ENCODE measurements around the gene SUPT6H. TPM values are rescaled to one million over a fixed set of nuclear protein-coding genes. Genes with fewer than 3 reads are reported as not detected.

Gene SUPT6H
- total and polyA plus RNA-seq, 2 donors (not counting 3 experiments of a cell fraction or from before 2014, with no cell fraction given), result 33.9 to 79.2 TPM

DNA sequence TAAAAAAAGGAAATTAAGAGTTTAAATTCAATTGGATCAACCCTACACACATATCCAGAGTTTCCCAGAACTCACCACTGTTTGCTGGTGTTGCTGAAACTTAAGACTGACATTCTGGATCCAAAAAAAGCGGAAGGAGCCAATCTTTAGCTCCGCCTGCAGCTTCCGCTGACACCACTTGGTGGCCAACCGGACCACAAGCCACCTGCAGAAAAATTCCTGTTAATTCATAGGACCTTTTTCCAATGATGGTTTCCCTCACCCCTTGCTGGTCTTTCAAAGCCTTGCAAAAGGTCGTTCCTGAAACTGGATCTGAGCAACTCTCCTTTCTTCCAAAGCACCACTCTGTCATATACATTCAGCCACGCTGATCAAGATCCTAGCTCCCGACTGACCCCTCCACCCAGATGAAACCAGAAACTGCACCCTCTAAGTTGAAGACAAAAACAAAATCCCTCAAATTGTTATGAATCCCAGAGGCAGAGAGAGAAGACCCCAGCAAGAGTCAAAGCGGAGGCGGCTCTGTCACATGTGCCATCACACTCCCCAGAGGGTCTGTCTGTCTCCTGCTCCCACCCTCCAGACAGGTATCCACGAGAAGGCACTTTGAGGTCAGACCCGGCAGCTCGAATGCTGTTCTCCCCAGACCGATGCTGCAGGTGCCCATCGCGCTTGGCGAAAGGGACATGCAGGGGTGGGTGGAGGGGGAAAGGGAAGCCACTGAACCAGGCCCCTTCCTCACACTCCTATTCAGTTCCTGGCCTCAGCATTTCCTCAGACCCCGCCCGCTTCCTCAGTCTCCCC, 17.8 kb upstream of the SUPT6H start:
- ChIA-PET POLR2A (interaction anchor here (0.5 kb wide), 1 partner anchor 101 kb away, joined by 7 read pairs; no protein-coding TSS in a partner anchor), CTCF (interaction anchor here (0.6 to 2.2 kb wide), 9 partner anchors 8 to 83 kb away, joined by 3 to 13 read pairs (median 3); partner anchors contain the start of genes SDF2 and SUPT6H)
- Histone ChIP-seq H3K4me1 (ENCODE audit: control insufficient read depth, extremely low read depth, insufficient read depth, low read length) (peaks cover 23% of the 10 kb centered on the region), H2AFZ (ENCODE audit: low read depth, low read length) (peak overlapping the region; percentile 67), H3K9me3 (replicated peaks; ENCODE audit: control insufficient read depth, insufficient read depth, low read length) (no peaks in the 10 kb centered on the region), H3K27ac (ENCODE audit: insufficient read depth, low read depth, low read length) (no peak overlapping the region), H3K4me3 (replicated peaks in 1 of 3; ENCODE audit: insufficient read depth in 1 of 3, low read depth in 1 of 3, low read length in 3 of 3) (peak overlapping the region; percentile 54 to 77 (median 71)), H4K20me1 (replicated peaks; ENCODE audit: control insufficient read depth, extremely low read depth, insufficient read depth, low read length) (no peaks in the 10 kb centered on the region), H3K36me3 (ENCODE audit: control insufficient read depth in 2 of 2, extremely low read depth in 1 of 2, insufficient read depth in 2 of 2, low read length in 2 of 2) (peaks cover 29% of the 10 kb centered on the region in 2 experiments), H3K4me2 (ENCODE audit: insufficient read depth, low read length) (peak overlapping the region; percentile 84), H3K9me1 (replicated peaks; ENCODE audit: control insufficient read depth, extremely low read depth, insufficient read depth, low read length) (no peaks in the 10 kb centered on the region), H3K79me2 (ENCODE audit: control insufficient read depth, insufficient read depth, low read length) (peaks cover 25% of the 10 kb centered on the region), H3K27me3 (ENCODE audit: control insufficient read depth in 2 of 2, insufficient read depth in 2 of 2, low read length in 2 of 2) (no peaks in the 10 kb centered on the region), H3K9ac (replicated peaks; ENCODE audit: extremely low read depth, insufficient read depth, low read length) (peak overlapping the region; percentile 64)
- dilution Hi-C loops (cut with MboI; ENCODE audit: extremely low pct_ligation_motif_present, low sequenced_read_pairs), result no loop called here
- TF ChIP-seq, protein P1, sequence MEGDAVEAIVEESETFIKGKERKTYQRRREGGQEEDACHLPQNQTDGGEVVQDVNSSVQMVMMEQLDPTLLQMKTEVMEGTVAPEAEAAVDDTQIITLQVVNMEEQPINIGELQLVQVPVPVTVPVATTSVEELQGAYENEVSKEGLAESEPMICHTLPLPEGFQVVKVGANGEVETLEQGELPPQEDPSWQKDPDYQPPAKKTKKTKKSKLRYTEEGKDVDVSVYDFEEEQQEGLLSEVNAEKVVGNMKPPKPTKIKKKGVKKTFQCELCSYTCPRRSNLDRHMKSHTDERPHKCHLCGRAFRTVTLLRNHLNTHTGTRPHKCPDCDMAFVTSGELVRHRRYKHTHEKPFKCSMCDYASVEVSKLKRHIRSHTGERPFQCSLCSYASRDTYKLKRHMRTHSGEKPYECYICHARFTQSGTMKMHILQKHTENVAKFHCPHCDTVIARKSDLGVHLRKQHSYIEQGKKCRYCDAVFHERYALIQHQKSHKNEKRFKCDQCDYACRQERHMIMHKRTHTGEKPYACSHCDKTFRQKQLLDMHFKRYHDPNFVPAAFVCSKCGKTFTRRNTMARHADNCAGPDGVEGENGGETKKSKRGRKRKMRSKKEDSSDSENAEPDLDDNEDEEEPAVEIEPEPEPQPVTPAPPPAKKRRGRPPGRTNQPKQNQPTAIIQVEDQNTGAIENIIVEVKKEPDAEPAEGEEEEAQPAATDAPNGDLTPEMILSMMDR (IDR thresholded peaks at IDR 0.05; ENCODE audit: extremely low read depth in 1 of 2, insufficient read depth in 1 of 2, low read depth in 1 of 2, low read length in 2 of 2), result peak; percentile 14 to 21
- TF ChIP-seq GATA2 (IDR thresholded peaks at IDR 0.05; ENCODE audit: insufficient read depth, insufficient read length, low read depth, low read length) (no peak), POLR2A (IDR thresholded peaks at IDR 0.05; ENCODE audit: low read depth, low read length) (no peak)
- TF ChIP-seq, protein P2, sequence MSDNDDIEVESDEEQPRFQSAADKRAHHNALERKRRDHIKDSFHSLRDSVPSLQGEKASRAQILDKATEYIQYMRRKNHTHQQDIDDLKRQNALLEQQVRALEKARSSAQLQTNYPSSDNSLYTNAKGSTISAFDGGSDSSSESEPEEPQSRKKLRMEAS (IDR thresholded peaks at IDR 0.05; ENCODE audit: insufficient read depth, insufficient read length), result no peak
- DNase-seq (ENCODE audit: low read depth, low spot score) (peak; percentile 31), FAIRE-seq (peak; percentile 56)
- intact Hi-C loops (cut with micrococcal nuclease), result no loop called here
- no TSS peak for BruUV-seq (replicated peaks)

All from endothelial cell of umbilical vein (primary cell).